H9 (cell line): ENCODE measurements around the gene RTN1. TPM values are rescaled to one million over a fixed set of nuclear protein-coding genes. Genes with fewer than 3 reads are reported as not detected.
A peak's percentile ranks its signal among the peaks of the same experiment; 100 is the strongest.

Experiments
- DNase-seq: peaks from one replicate; pipeline ENCODE4 v3.0.0-alpha.2; 2017
- H2AFZ ChIP-seq: one replicate; pipeline ENCODE4 v1.6.1; 2013; ENCODE audit warnings: mild to moderate bottlenecking, low read length, control low read depth, moderate library complexity
- H2AK5ac ChIP-seq: 2 replicates; pipeline ENCODE4 v1.6.1; 2013; ENCODE audit warnings: low read length, control low read depth, mixed read lengths; ENCODE audit not compliant: insufficient read length
- H2BK120ac ChIP-seq: one replicate; pipeline ENCODE4 v1.6.1; 2013; ENCODE audit warnings: low read depth, mild to moderate bottlenecking, low read length, control low read depth, inconsistent platforms; ENCODE audit not compliant: poor library complexity, severe bottlenecking
- H2BK12ac ChIP-seq: 2 replicates; pipeline ENCODE4 v1.6.1; 2013; ENCODE audit warnings: low read length, control low read depth, mixed read lengths, low read depth; ENCODE audit not compliant: insufficient read length
- H2BK15ac ChIP-seq: 2 replicates; pipeline ENCODE4 v1.6.1; 2013; ENCODE audit warnings: low read depth, low read length, control low read depth
- H2BK20ac ChIP-seq: one replicate; pipeline ENCODE4 v1.6.1; 2013; ENCODE audit warnings: low read depth, mild to moderate bottlenecking, low read length, control low read depth, inconsistent platforms; ENCODE audit not compliant: poor library complexity, severe bottlenecking
- H2BK5ac ChIP-seq: 2 replicates; pipeline ENCODE4 v1.6.1; 2013; ENCODE audit warnings: low read length, control low read depth, mixed read lengths; ENCODE audit not compliant: insufficient read length
- H3K14ac ChIP-seq: 2 replicates; pipeline ENCODE4 v1.6.1; 2013; ENCODE audit warnings: low read length, control low read depth; ENCODE audit not compliant: insufficient read depth
- H3K18ac ChIP-seq: 2 replicates; pipeline ENCODE4 v1.6.1; 2013; ENCODE audit warnings: low read depth, mild to moderate bottlenecking, mixed read lengths, low read length, control low read depth; ENCODE audit not compliant: insufficient read length
- H3K23ac ChIP-seq: 2 replicates; pipeline ENCODE4 v1.6.1; 2013; ENCODE audit warnings: low read length, control low read depth, mixed read lengths, low read depth; ENCODE audit not compliant: insufficient read length
- H3K23me2 ChIP-seq: 2 replicates; pipeline ENCODE4 v1.6.1; 2013; ENCODE audit warnings: low read depth, mild to moderate bottlenecking, mixed read lengths, low read length, control low read depth; ENCODE audit not compliant: insufficient read length, poor library complexity, severe bottlenecking
- H3K27ac ChIP-seq: 2 replicates; pipeline ENCODE4 v1.5.1; 2013; ENCODE audit warnings: low read length, control low read depth, mixed read lengths, low read depth; ENCODE audit not compliant: insufficient read length
- H3K27me3 ChIP-seq: 2 replicates; pipeline ENCODE4 v1.6.1; 2013; ENCODE audit warnings: low read length, control low read depth, inconsistent platforms; ENCODE audit not compliant: insufficient read depth
- H3K4ac ChIP-seq: 2 replicates; pipeline ENCODE4 v1.6.1; 2013; ENCODE audit warnings: low read depth, mild to moderate bottlenecking, control low read depth, inconsistent platforms, low read length, moderate library complexity
- H3K4me1 ChIP-seq: 2 replicates; pipeline ENCODE4 v1.6.1; 2013; ENCODE audit warnings: low read length, control low read depth, inconsistent platforms; ENCODE audit not compliant: insufficient read depth
- H3K4me2 ChIP-seq: 2 replicates; pipeline ENCODE4 v1.6.1; 2013; ENCODE audit warnings: low read length, control low read depth, mixed read lengths; ENCODE audit not compliant: insufficient read length, insufficient read depth
- H3K56ac ChIP-seq: 2 replicates; pipeline ENCODE4 v1.6.1; 2013; ENCODE audit warnings: low read depth, mild to moderate bottlenecking, mixed read lengths, low read length, control low read depth; ENCODE audit not compliant: insufficient read length
- H3K79me1 ChIP-seq: 2 replicates; pipeline ENCODE4 v1.6.1; 2013; ENCODE audit warnings: low read depth, mild to moderate bottlenecking, moderate library complexity, low read length, control low read depth, inconsistent platforms; ENCODE audit not compliant: insufficient read depth, poor library complexity, severe bottlenecking
- H3K79me2 ChIP-seq: 2 replicates; pipeline ENCODE4 v1.6.1; 2013; ENCODE audit warnings: low read length, control low read depth, inconsistent platforms; ENCODE audit not compliant: insufficient read depth
- H3K9ac ChIP-seq: 2 replicates; pipeline ENCODE4 v1.6.1; 2013; ENCODE audit warnings: low read length, control low read depth, mixed read lengths; ENCODE audit not compliant: insufficient read length; ENCODE audit errors: extremely low read depth
- H3K9me3 ChIP-seq: one replicate; pipeline ENCODE4 v1.6.1; 2013; ENCODE audit warnings: low read depth, low read length, inconsistent platforms; ENCODE audit not compliant: control insufficient read depth
- H3T11ph ChIP-seq: one replicate; pipeline ENCODE4 v1.6.1; 2013; ENCODE audit warnings: mild to moderate bottlenecking, low read length, control low read depth, inconsistent platforms
- H4K20me1 ChIP-seq: one replicate; pipeline ENCODE4 v1.6.1; 2013; ENCODE audit not compliant: control insufficient read depth, insufficient read length, insufficient read depth
- H4K5ac ChIP-seq: 2 replicates; pipeline ENCODE4 v1.6.1; 2013; ENCODE audit warnings: low read depth, mild to moderate bottlenecking, mixed read lengths, low read length, control low read depth; ENCODE audit not compliant: insufficient read length
- H4K8ac ChIP-seq: replicated peaks from 2 replicates; pipeline ENCODE4 v1.6.1; 2013; ENCODE audit warnings: low read length, control low read depth, mixed read lengths, low read depth; ENCODE audit not compliant: insufficient read length
- H4K91ac ChIP-seq: 2 replicates; pipeline ENCODE4 v1.6.1; 2013; ENCODE audit warnings: low read depth, mild to moderate bottlenecking, moderate library complexity, mixed read lengths, low read length, control low read depth; ENCODE audit not compliant: insufficient read length
- H3K27ac Mint-ChIP-seq, 3 experiments: 2 replicates in 2 of 3; 3 replicates in 1 of 3; pipeline ENCODE4 v1.8.0; 2020 to 2021; ENCODE audit warnings: mixed read lengths in 3 of 3, mild to moderate bottlenecking in 1 of 3, moderate library complexity in 1 of 3
- H3K27me3 Mint-ChIP-seq: 2 replicates; pipeline ENCODE4 v1.8.0; 2021; ENCODE audit warnings: low read depth, mild to moderate bottlenecking, moderate library complexity, mixed read lengths
- H3K36me3 Mint-ChIP-seq, 3 experiments: 2 replicates in 2 of 3; 3 replicates in 1 of 3; pipeline ENCODE4 v1.8.0; 2020 to 2021; ENCODE audit warnings: low read depth in 3 of 3, mixed read lengths in 3 of 3; ENCODE audit not compliant: insufficient read depth in 1 of 3
- H3K4me1 Mint-ChIP-seq, 2 experiments: 2 replicates each; pipeline ENCODE4 v1.8.0; 2020; ENCODE audit warnings: mixed read lengths in 2 of 2
- H3K4me3 Mint-ChIP-seq, 2 experiments: 2 replicates in 1 of 2; 3 replicates in 1 of 2; pipeline ENCODE4 v1.8.0; 2020 to 2021; ENCODE audit warnings: mild to moderate bottlenecking in 2 of 2, mixed read lengths in 2 of 2, moderate library complexity in 1 of 2
- H3K9me3 Mint-ChIP-seq, 2 experiments: 2 replicates in 1 of 2; 3 replicates in 1 of 2; pipeline ENCODE4 v1.8.0; 2020; ENCODE audit warnings: mild to moderate bottlenecking in 2 of 2, mixed read lengths in 2 of 2, moderate library complexity in 1 of 2
- WGBS: extraction: QIAGEN DNeasy Blood & Tissue Kit; methylation state at CpG from one replicate; pipeline ENCODE4 v1.1.7; 2013; ENCODE audit warnings: missing lambda C conversion rate, low lambda C conversion rate, mixed read lengths; ENCODE audit not compliant: insufficient read length; ENCODE audit errors: extremely low coverage; 5-methylcytosine and 5-hydroxymethylcytosine counted together
- total RNA-seq: library from RNA; stranded (reverse); gene quantifications from 2 replicates; pipeline ENCODE4 v1.2.1, GENCODE V29; 2021
- TF ChIP-seq, protein P1 (sequence below): fragments of 200-600 bp; sonication (generic); conservative IDR thresholded peaks from 3 replicates; pipeline ENCODE4 v1.8.0; 2021; ENCODE audit warnings: antibody characterized with exemption, mild to moderate bottlenecking

Gene RTN1
- total RNA-seq, 1 experiment from 2014 or later: 1.8 TPM

DNA sequence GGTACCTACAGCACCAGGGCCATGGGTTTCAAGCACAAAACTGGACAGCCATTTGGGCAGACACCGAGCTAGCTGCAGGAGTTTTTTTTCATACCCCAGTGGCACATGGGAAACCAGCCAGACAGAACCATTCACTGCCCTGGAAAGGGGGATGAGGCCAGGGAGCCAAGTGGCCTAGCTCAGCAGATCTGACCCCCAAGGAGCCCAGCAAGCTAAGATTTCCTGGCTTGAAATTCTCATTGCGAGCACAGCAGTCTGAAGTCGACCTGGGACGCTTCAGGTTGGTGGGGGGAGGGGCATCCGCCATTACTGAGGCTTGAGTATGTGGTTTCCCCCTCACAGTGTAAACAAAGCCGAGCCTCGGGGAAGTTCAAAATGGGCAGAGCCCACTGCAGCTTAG lies 212.8 kb downstream of the RTN1 start:
- H3K27ac Mint-ChIP-seq: 0 out of 7 replicates have a peak overlapping the region, but pooled peaks of 1 of the 3 experiments have one; percentile 15
- Histone ChIP-seq H3K18ac (no peak overlapping the region), H3K27ac (no peak overlapping the region), H2BK5ac (no peak overlapping the region), H3K9ac (no peak overlapping the region), H3K4me1 (no peaks in the 10 kb centered on the region), H3K4ac (no peak overlapping the region), H3K23ac (no peak overlapping the region), H3T11ph (no peak overlapping the region), H4K5ac (no peak overlapping the region), H3K14ac (no peak overlapping the region), H3K4me2 (no peak overlapping the region), H4K91ac (no peak overlapping the region), H2AK5ac (no peak overlapping the region), H2BK120ac (no peak overlapping the region), H3K56ac (no peak overlapping the region), H2BK15ac (no peak overlapping the region), H2AFZ (no peak overlapping the region), H3K79me1 (no peaks in the 10 kb centered on the region), H4K20me1 (no peaks in the 10 kb centered on the region), H3K27me3 (no peaks in the 10 kb centered on the region), H3K79me2 (no peaks in the 10 kb centered on the region), H3K23me2 (no peaks in the 10 kb centered on the region), H3K9me3 (no peaks in the 10 kb centered on the region), H4K8ac (no peak overlapping the region), H2BK12ac (no peak overlapping the region), H2BK20ac (no peak overlapping the region)
- H3K36me3 Mint-ChIP-seq: 0 out of 7 replicates have a peak, but pooled peaks cover 0 to 4% (median 0%) of the 10 kb centered on the region in 3 experiments
- peaks cover 7 to 13% of the 10 kb centered on the region in 2 experiments for H3K9me3 Mint-ChIP-seq
- H3K27me3 Mint-ChIP-seq: peaks cover 4% of the 10 kb centered on the region; the same call in 1 of the 2 replicates
- no peaks in the 10 kb centered on the region for H3K4me1 Mint-ChIP-seq
- H3K4me3 Mint-ChIP-seq: no peak overlapping the region
- WGBS: no CpG with 5 or more reads among the region's 7 CpGs
- DNase-seq: no peak
- TF ChIP-seq, protein P1, sequence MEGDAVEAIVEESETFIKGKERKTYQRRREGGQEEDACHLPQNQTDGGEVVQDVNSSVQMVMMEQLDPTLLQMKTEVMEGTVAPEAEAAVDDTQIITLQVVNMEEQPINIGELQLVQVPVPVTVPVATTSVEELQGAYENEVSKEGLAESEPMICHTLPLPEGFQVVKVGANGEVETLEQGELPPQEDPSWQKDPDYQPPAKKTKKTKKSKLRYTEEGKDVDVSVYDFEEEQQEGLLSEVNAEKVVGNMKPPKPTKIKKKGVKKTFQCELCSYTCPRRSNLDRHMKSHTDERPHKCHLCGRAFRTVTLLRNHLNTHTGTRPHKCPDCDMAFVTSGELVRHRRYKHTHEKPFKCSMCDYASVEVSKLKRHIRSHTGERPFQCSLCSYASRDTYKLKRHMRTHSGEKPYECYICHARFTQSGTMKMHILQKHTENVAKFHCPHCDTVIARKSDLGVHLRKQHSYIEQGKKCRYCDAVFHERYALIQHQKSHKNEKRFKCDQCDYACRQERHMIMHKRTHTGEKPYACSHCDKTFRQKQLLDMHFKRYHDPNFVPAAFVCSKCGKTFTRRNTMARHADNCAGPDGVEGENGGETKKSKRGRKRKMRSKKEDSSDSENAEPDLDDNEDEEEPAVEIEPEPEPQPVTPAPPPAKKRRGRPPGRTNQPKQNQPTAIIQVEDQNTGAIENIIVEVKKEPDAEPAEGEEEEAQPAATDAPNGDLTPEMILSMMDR: no peak
